ENCODE results near the gene GXYLT2. TPM values are rescaled to one million over a fixed set of nuclear protein-coding genes. Genes with fewer than 3 reads are reported as not detected.

The GXYLT2 gene
- total and polyA plus RNA-seq, 2 of the 13 experiments (the other 11 are each of a cell fraction or from before 2014, with no cell fraction given): 4.3 to 6.9 TPM

DNA sequence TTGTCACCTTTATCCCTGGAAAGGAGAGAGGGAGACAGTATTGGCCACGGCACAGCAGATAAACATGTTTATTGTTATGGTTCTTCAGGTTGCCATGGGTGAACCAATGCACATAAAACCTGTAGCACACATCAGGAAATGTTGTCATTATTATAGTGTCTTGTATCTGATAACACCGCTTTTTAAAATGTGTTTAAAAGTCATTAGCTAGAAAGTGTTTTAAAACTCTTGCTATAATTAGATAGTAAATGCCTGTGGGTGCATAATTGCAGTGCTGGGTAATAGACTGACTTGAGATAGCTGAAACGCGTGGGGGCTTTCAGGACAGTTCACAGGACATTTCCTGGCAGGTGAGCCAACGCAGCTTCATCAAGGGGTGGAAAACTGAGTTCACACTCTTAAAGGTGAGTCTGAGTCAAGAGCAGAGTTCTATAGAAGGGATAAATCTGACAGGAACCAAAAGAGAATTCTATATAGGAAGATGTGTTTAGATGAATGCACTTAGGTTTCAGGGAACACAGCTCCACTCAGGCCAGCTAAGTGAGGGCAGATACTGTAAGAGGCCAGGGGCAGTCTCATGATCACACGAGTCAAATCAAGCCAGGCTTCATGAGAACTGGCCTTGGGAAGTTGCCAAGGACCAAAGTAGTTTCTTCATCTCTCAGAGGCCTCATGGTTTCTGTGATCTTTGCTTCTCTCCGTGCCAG lies 73.1 kb downstream of the GXYLT2 start (continued):
- TF ChIP-seq SYNCRIP (IDR thresholded peaks at IDR 0.05; ENCODE audit: insufficient read depth, low read depth, low read length) (no peak), ZSCAN22 (CRISPR knock-in tag; IDR thresholded peaks at IDR 0.05) (no peak), ZNF782 (CRISPR knock-in tag; IDR thresholded peaks at IDR 0.05; ENCODE audit: borderline replicate concordance) (no peak), EP300 (IDR thresholded peaks at IDR 0.05; ENCODE audit: low read depth in 2 of 2, low read length in 2 of 2) (peak in 1 of 2 experiments; percentile 46; a peak in 2 of 4 replicates), EP300 (CRISPR knock-in tag; IDR thresholded peaks at IDR 0.05; ENCODE audit: borderline replicate concordance) (no peak), CEBPB (IDR thresholded peaks at IDR 0.05; ENCODE audit: borderline replicate concordance, low read depth, low read length) (peak; percentile 12; the same call in 1 of the 2 replicates), ZNF20 (CRISPR knock-in tag; IDR thresholded peaks at IDR 0.05) (no peak), SOX6 (IDR thresholded peaks at IDR 0.05) (no peak), SOX6 (CRISPR knock-in tag; IDR thresholded peaks at IDR 0.05) (0 out of 2 replicates have a peak, but pooled peaks have one; percentile 8)
- TF ChIP-seq, protein P1, sequence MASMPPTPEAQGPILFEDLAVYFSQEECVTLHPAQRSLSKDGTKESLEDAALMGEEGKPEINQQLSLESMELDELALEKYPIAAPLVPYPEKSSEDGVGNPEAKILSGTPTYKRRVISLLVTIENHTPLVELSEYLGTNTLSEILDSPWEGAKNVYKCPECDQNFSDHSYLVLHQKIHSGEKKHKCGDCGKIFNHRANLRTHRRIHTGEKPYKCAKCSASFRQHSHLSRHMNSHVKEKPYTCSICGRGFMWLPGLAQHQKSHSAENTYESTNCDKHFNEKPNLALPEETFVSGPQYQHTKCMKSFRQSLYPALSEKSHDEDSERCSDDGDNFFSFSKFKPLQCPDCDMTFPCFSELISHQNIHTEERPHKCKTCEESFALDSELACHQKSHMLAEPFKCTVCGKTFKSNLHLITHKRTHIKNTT (CRISPR knock-in tag; IDR thresholded peaks at IDR 0.05): no peak

DNA sequence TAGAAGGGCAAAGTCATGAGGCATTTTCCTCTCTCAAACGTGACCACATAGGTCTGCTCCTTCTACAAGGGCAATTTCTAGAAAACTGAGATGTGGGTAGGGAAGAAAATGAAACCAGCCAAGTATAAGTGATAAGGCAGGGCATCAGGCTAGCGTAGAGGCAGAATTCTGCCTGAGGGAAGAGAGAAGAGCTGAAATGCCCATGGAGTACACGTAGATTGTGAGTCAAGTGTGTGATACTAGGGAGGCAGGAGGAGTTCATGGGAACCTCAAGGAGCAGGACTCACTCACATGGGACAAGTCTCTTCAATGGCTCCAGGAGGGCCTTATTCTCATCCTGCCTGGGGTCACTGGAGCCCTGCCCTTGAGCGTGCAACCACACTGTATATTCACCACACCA lies 73.9 kb downstream of the GXYLT2 start:
- Histone ChIP-seq H3K4me2 (ENCODE audit: low read depth, low read length) (no peak overlapping the region; the same call in 1 of the 2 replicates), H3K27ac (ENCODE audit: extremely low read length, insufficient read depth, low read length) (peak overlapping the region; percentile 79), H3K9me3 (ENCODE audit: low read length) (no peaks in the 10 kb centered on the region), H3K27me3 (ENCODE audit: control insufficient read depth in 1 of 2, insufficient read depth in 2 of 2, low read length in 2 of 2) (no peaks in the 10 kb centered on the region), H3K79me2 (ENCODE audit: insufficient read depth, low read length) (no peaks in the 10 kb centered on the region), H2AFZ (ENCODE audit: low read length) (no peak overlapping the region), H4K20me1 (ENCODE audit: insufficient read depth, low read length) (no peaks in the 10 kb centered on the region), H3K4me1 (ENCODE audit: insufficient read depth, low read length) (peaks cover 89% of the 10 kb centered on the region), H3K9ac (ENCODE audit: insufficient read depth, low read depth, low read length) (peak overlapping the region; percentile 53; the same call in 1 of the 2 replicates), H3K4me3 (replicated peaks in 1 of 3; ENCODE audit: insufficient read depth in 1 of 3, low read depth in 2 of 3, low read length in 3 of 3) (no peak overlapping the region), H3K36me3 (replicated peaks in 1 of 2; ENCODE audit: control insufficient read depth in 1 of 2, insufficient read depth in 2 of 2, low read length in 2 of 2) (no peaks in the 10 kb centered on the region)
- ChIA-PET CTCF (ENCODE audit: low intra/inter-chr PET ratio, low total read pairs) (no interaction called here), POLR2A (interaction anchor here (1.0 to 1.4 kb wide), 5 partner anchors 8 to 41 kb away, joined by 3 to 6 read pairs (median 4); no protein-coding TSS in a partner anchor)
- FAIRE-seq (no peak), DNase-seq (ENCODE audit: low spot score) (no peak), ATAC-seq (no peak)
- 83% methylated on average over 4 of the region's 4 CpGs for WGBS (ENCODE audit: low lambda C conversion rate)
- in situ Hi-C loops (cut with HindIII; ENCODE audit: extremely low pct_ligation_motif_present, low pct_unique_long_range_greater_than_20kb) (no loop called here), intact Hi-C loops (cut with micrococcal nuclease; ENCODE audit: unreplicated experiment) (no loop called here)
- no TSS peak for BruUV-seq (replicated peaks)
- TF ChIP-seq, protein P2, sequence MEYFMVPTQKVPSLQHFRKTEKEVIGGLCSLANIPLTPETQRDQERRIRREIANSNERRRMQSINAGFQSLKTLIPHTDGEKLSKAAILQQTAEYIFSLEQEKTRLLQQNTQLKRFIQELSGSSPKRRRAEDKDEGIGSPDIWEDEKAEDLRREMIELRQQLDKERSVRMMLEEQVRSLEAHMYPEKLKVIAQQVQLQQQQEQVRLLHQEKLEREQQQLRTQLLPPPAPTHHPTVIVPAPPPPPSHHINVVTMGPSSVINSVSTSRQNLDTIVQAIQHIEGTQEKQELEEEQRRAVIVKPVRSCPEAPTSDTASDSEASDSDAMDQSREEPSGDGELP (IDR thresholded peaks at IDR 0.05; ENCODE audit: borderline replicate concordance, low read depth): no peak
- no peak for TF ChIP-seq ZNF333 (CRISPR knock-in tag; IDR thresholded peaks at IDR 0.05; ENCODE audit: borderline replicate concordance)
- TF ChIP-seq, protein P3, sequence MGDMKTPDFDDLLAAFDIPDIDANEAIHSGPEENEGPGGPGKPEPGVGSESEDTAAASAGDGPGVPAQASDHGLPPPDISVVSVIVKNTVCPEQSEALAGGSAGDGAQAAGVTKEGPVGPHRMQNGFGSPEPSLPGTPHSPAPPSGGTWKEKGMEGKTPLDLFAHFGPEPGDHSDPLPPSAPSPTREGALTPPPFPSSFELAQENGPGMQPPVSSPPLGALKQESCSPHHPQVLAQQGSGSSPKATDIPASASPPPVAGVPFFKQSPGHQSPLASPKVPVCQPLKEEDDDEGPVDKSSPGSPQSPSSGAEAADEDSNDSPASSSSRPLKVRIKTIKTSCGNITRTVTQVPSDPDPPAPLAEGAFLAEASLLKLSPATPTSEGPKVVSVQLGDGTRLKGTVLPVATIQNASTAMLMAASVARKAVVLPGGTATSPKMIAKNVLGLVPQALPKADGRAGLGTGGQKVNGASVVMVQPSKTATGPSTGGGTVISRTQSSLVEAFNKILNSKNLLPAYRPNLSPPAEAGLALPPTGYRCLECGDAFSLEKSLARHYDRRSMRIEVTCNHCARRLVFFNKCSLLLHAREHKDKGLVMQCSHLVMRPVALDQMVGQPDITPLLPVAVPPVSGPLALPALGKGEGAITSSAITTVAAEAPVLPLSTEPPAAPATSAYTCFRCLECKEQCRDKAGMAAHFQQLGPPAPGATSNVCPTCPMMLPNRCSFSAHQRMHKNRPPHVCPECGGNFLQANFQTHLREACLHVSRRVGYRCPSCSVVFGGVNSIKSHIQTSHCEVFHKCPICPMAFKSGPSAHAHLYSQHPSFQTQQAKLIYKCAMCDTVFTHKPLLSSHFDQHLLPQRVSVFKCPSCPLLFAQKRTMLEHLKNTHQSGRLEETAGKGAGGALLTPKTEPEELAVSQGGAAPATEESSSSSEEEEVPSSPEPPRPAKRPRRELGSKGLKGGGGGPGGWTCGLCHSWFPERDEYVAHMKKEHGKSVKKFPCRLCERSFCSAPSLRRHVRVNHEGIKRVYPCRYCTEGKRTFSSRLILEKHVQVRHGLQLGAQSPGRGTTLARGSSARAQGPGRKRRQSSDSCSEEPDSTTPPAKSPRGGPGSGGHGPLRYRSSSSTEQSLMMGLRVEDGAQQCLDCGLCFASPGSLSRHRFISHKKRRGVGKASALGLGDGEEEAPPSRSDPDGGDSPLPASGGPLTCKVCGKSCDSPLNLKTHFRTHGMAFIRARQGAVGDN (CRISPR knock-in tag; IDR thresholded peaks at IDR 0.05): no peak
- TF ChIP-seq ZNF577 (CRISPR knock-in tag; IDR thresholded peaks at IDR 0.05; ENCODE audit: borderline replicate concordance, low read depth): no peak
- TF ChIP-seq NFYC (CRISPR knock-in tag; IDR thresholded peaks at IDR 0.05): no peak
- TF ChIP-seq FOXJ3 (CRISPR knock-in tag; IDR thresholded peaks at IDR 0.05; ENCODE audit: borderline replicate concordance): no peak
- no peak for TF ChIP-seq ZNF670 (CRISPR knock-in tag; IDR thresholded peaks at IDR 0.05; ENCODE audit: borderline replicate concordance)
- TF ChIP-seq ZBTB7B (CRISPR knock-in tag; IDR thresholded peaks at IDR 0.05): no peak

Measured in HepG2 (cell line).